Caki2 (cell line): Measurements from ENCODE around the gene TMC5. TPM values are rescaled to one million over a fixed set of nuclear protein-coding genes. Genes with fewer than 3 reads are reported as not detected.
"Not testable (repeated sequence)": the region's sequence is repeated elsewhere in the genome, so short reads cannot be mapped to it uniquely, and the experiment has no call there.

Source experiments
- DNase-seq: peaks from one replicate; pipeline ENCODE4 v3.0.0-alpha.2; 2015; ENCODE audit warnings: low read depth
- in situ Hi-C: cut with HindIII; loops from 2 replicates; pipeline ENCODE4 v1.10.0; 2016; ENCODE audit warnings: low sequenced_read_pairs, low pct_unique_long_range_greater_than_20kb, mixed read lengths
- total RNA-seq: library from RNA; depleted of rRNA; stranded (reverse); fragments of >200 nt; shearing (Covaris generic); gene quantifications from 2 replicates; pipeline ENCODE4 v1.2.3, GENCODE V29; 2014; ENCODE audit warnings: low replicate concordance

TMC5 gene
- total RNA-seq, 1 experiment from 2014 or later, result 0.10 TPM

DNA sequence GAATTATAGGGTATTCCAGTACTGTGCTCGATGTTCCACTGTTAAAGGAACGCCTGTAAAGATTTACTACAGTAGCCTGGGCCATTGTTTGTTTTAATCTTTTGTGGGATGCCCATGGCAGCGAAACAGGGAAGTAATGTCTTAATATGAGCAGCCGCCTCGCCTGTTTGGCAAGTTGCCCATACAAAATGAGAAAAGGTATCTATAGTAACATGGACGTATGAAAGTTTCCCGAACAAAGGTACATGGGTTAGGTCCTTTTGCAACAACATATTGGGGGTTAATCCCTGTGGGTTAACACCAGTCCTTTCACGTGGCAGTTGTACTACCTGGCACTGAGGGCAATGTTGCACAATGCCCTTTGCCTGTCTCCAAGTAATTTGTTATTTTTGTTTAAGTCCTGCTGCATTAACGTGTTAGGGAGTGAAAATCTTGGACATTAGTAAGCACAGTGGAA, 21.1 kb upstream of the TMC5 start:
- in situ Hi-C loops, result no loop called here
- no peak for DNase-seq

DNA sequence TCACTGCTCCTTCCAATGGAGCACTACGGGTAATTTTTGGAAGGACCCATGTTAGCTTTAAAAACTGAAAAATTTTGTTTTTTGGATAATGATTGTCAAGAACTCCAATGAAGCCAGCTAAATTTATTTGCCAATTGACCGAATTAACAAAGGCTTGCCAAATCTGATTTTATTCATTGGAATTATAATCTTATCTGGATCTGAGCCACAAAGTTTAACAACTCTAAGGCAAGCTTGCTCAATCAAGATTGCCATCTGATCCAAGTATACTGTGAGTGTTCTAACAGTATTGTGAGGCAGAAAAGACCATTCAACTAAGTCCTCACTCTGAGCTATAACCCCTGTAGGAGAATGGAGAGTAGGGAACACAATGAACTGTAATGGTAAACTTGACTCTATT, 20.3 kb upstream of the TMC5 start:
- in situ Hi-C loops, DNase-seq: not testable (repeated sequence)

DNA sequence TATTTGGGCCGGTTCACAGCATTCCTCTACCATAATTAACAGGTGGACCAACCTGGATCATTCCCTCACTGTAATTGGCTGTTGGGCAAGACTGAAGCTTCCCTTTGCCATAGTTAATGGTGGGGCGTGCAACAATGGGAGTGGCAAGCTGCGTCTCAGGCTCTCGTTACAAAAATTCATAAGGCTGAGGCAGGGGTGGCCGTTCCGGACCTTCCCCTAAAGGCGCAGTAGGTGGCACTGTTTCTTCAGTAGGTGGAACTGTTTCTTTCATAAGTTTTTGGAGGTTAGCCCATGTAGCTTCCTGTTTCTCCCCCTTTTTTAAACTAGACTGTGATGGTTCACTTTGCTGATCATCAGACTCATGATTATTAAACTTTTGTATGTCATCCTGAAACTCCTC, 17.0 kb upstream of the TMC5 start:
- no peak for DNase-seq
- in situ Hi-C loops, result no loop called here

DNA sequence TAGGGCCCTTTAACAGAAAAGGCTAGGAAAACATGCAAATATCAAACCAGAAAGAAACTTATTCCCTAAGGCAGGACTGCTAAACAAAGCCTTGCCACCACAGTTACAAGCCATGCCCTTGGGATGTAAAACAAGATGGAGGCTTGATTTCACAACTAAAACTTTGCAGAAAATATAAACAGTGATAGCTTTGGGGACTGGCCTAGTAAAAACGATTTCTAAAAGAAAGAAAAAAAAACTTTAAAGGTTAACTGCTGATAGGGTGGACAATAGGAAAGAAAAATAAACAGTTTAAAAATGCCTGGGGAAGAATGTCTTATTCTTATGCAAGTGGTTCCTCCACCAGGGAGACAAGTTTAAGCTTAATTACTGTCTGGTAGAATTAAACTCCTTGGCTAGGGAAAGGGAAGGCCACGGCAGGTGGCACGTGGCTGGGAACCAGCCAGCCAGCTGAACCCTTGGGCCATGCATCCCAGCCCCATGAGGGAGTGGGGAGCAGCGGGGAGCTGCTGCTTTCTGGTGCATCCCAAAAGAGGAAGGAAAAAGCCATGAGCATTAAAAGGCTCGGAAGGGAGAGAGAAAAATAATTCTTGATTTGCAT, 10.7 kb upstream of the TMC5 start:
- DNase-seq, result no peak
- in situ Hi-C loops, result no loop called here

DNA sequence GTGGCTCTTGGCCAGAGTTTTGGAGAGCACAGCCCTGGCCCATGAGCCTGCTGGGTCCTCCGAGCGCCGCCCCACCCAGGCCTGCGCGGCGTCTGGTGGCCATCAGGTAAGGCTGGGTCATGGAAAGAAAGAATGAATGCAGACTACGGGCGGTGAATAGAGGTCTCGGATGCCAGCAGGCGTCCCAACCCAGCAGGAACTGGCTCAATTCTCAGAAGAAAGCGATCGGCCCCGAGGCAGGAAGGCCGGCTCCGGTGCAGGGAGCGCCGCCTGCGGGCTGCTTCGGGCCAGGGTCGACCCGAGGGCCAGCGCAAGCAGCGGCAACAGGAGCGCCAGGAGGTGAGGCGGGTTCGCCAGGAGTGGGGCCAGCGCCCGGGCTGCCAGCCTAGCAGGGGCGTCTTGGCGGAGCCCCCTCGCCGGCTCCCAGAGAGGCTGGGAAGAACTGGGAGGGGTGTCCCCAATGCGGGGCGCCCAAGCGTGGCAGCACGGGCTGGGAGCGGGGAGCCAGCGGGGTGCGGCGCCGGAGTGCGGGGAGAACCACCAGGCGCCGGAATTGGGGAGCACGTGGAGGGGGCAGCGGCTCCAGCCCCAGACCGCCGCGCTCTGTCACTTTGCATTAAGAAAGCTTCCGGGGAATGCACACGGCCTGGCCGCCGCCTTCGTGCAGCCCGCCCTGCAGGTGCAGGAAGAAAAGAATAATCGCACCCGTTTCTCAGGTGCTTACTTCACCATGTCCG, 7.1 kb upstream of the TMC5 start:
- in situ Hi-C loops, result no loop called here
- DNase-seq, result peak; percentile 51

DNA sequence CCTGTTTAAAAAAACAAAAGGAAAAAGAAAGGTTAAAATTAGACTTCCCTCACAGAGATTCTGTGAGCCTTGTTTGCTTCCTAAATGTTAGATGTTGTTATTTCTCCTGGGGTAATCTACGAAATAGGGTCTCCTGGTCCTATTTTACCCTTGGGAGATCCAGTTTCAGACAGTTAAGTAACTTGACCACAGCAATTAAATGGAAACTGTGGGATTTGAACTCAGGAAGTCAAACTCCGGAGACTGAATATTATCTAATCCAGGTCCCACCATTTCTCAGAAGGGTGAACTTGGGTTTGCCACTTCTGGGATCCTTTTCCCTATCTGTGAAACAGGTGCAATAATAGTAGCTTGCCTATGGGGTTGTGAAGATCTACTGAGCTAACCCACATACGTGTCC, 6.4 kb upstream of the TMC5 start:
- in situ Hi-C loops, result no loop called here
- DNase-seq, result no peak

DNA sequence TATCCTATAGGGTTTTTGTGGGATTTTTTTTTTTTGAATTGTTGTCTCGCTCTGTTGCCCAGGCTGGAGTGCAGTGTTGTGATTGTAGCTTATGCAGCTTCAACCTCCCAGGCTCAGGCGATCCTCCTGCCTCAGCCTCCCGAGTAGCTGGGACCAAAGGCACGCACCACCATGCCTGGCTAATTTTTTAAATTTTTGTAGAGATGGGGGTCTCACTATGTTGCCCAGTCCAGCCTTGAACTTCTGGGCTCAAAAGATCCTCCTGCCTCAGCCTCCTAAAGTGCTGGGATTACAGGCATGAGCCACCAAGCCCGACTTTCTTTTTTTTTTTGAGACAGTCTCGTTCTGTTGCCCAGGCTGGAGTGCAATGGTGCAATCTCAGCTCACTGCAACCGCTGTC, 5.6 kb upstream of the TMC5 start:
- DNase-seq, in situ Hi-C loops: not testable (repeated sequence)

DNA sequence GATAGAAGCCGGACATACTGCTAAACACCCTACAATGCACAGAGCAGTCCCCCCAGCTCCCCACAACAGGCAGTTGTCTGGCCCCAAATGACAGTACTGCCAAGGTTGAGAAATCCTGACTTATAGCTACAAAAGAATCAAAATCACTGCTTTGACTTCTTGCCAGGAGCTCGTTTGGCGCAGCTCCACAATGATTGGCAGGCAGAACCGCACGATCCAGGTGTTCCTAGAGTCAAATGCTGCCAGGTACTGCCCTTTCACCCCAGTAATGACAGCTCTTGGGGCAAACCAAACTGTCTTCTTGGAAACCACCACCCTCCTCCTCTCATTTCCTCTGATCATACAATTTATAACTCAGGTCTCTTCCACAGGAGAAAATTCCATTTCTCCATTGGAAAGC, 2.2 kb upstream of the TMC5 start:
- DNase-seq, result no peak
- in situ Hi-C loops, result no loop called here

DNA sequence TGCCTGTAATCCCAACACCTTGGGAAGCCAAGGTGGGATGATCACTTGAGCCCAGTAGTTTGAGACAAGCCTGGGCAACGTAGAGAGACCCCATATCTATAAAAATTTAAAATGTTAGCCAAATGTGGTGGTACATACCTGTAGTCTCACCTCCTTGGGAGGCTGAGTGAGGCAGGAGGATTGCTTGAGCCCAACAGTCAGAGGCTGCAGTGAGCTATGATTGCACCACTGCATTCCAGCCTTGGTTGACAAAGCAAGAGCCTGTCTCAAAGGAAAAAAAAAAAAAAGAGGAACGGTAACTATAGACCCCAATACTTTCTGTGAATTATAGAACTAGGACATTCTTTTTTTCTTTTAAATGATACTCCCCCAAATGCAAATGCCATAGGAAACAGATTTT, 1.8 kb upstream of the TMC5 start:
- DNase-seq, result no peak
- in situ Hi-C loops, result no loop called here

DNA sequence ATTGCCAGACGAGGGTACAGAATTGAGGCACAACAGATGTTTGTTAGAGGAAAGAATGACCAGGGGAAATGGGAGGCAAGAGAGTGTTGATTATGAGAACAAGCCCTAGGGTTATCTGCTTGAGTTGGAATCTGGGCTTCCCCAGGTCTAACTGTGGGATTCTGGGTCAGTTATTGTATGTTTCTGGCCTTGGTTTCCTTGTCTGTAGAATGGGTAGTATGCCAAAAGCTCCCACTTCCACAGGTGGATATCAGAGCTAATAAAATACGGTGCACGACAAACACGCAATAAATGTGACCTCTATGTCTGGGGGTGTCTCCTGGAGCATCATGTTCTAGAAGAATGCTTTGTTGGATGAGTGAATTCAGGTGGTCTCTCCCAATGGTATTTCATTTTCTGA, 517 bp downstream of the TMC5 start:
- in situ Hi-C loops, result no loop called here
- no peak for DNase-seq

DNA sequence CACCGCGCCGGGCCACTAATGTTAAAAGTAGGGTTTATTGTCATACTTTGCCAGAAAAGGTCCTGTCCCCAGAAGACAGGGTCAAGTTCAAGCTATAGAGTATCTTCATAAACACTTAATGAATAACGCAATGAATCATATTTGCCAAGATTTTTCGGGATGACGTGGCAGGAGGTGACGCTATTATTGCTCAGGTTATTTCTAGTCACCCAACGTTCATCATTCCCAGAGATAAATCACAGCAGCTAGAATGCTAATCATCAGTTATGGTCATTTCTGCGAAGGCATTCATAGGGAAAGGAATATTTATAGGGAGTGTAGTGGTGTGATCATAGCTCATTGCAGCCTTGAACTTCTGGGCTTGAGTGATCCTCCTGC, 2.0 kb downstream of the TMC5 start:
- in situ Hi-C loops, result no loop called here
- peak; percentile 82 for DNase-seq

DNA sequence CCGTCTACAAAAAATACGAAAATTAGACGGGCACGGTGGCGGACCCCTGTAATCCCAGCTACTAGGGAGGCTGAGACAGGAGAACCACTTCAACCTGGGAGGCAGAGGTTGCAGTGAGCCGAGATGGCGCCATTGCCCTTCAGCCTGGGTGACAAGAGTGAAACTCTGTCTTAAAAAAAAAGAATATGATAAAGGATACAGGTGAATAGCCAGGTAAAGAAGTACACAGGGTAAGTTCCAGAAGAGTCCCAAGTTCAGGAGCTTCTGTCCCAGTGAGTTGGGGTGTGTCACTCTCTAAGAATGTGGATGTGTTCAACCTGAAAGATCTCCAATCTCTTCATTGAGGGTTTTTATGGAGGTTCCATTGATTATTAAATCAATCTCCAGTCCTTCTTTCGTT, 6.8 kb downstream of the TMC5 start:
- in situ Hi-C loops, result no loop called here

DNA sequence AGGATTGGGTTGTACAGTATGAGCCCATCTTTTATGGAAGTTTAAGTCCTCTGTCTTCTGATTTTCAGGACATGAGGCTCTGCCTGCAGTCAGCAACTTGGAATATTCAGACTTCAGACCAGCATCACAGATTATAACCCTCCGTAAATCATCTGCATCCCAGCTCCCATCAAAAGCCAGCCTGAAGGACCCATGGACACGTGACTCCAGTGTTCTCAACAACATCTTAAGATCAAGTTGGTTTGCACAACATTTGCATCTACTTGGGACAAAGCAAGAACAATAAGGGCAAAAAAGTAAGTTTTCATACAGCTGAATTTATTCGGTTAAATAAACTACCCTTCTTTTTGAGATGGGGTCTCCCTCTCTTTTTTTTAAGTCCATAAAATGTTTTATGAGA, 12.7 kb downstream of the TMC5 start:
- in situ Hi-C loops, result no loop called here
- no peak for DNase-seq

More for the DNA sequence above, 6.8 kb downstream of the TMC5 start:
- DNase-seq, result no peak

DNA sequence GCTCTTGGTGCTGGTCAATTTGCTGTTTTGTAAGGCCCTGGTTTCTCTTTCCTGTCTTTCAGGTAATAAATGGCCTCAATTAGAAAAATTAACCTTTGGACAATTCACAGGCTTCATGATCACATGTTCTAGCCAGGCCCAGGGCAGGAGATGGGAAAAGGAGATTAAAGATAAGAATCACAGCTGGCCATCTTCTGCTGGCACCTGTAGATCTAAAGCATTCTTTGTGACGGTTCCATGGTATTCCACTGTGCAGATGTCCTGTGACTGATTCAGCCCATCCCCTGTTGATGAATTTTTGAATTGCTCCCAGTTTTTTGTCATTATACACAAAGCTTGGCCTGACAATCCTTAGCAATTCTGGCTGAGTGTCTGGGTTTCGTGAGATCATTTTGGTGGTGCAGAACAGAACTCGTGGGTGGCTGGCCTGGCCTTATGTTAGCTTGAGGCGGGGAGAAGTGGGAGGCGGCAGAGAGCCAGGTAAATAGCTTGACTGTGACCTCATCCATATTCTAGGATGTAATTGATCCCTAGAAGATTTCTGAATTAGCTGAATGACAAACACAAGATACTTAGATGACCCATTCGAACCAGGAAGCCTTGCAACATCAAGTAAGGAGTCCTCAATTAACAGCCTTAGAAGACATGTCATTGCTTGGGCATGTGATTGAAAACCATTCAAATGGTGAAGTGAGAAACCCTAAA, 14.1 kb downstream of the TMC5 start:
- in situ Hi-C loops, result no loop called here
- no peak for DNase-seq

DNA sequence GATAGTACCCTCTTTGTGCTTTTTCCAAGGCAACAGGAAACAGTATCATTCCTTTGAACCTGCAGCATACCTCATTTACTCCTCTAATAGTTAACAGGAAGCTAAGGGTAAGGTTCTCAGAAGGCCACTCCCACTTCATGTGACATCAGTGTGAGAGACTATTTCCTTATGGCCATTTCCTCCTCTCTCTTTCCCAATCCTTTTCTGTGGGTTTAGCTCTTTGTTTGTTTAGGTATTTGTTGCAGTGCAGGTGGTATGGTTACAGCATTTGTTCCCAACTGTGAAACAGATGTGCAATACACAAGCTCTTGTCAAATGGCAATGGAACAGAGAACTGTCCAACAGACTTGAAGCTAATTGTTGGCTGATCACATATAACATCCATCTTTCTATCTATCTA, 14.7 kb downstream of the TMC5 start:
- in situ Hi-C loops, result no loop called here
- DNase-seq, result peak; percentile 44

DNA sequence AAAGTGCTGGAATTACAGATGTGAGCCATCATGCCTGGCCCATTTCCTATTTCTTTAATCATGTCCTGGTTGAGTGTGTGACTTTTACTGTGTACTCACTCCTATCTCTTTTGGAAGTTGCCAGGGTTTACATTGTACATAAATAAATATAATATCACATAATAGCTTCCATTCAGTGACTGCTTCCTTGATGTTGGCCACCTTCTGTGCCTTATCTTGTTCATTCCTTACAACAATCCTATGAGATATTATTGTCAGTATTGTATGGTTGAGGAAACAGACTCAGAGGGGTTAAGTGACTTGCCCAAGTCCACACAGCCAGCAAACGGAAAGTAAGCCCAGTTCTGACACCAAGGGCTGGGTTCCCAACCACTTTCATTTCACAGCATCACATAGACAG, 16.9 kb downstream of the TMC5 start:
- in situ Hi-C loops, result no loop called here
- DNase-seq, result no peak

DNA sequence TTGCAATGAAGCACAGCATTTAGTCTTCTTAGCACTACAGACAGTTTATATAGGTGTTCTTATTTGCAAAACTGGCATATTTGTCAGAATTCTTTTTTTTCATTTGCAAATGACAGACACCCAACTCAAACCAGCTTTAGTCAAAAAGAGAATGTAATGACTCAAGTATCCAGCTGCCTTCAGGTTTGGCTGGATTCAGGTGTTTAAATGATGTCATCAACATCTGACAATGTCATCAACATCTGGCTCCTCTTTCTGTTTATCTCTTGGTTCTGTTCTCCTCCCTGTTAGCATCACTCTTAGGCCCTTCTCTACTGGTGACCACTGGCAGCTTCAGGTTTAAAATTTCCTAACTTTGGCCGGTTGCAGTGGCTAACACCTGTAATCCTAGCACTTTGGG, 18.9 kb downstream of the TMC5 start:
- no peak for DNase-seq

DNA sequence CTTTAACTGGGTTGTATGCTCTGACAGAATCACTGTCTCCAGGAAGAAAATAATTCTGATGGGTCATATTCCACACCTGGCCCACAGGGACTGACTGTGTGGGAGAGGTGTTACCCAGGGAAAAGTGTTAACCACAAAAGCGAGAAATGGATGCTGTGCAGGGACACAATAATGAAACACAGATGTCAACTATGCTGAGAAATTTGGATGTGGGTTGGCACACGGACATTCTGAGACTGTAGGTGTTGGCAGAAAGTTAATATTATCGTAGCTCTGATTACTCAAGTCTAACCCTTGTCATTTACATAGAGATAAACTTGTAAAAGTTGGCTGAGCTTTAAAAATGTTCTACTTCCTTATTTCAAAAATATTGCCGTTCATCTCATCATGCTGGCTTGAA, 19.6 kb downstream of the TMC5 start:
- no peak for DNase-seq
- in situ Hi-C loops, result no loop called here

More for the DNA sequence above, 18.9 kb downstream of the TMC5 start:
- in situ Hi-C loops, result no loop called here

DNA sequence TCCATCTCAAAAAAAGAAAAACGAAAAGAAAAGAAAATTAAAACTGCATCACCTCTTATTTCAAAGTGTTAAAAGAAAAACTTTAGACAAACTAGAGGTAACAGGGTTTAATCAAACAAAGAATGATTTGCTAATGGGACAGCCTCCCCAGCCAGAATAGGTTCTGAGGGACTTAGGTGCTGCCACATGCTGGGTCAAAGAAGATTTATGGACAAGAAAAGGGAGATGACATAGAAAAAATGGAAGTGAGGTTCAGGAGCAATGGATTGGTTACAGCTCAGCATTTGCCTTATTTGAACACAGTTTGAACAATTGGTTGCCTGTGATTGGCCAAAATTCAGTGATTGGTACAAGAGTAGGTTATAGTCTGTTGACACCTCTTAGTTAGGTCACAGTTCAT, 21.1 kb downstream of the TMC5 start:
- no peak for DNase-seq

DNA sequence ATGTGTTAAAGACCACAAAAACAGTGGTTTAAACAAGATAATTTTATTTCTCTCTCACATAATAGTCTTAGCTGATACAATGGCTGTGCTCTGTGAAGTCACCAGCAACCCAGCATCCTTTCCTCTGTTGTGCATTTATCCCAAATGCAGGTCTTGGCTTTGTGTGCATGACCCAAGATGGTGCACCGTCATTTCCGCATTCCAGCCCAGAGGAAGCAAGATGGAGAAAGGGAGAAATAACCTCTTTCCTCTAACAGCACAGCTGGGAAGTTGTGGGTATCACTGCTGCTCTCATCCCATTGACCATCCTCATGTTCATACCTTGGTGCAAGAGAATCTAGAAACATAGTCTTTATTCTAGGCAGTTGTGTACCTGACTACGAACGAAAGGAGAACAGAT, 21.8 kb downstream of the TMC5 start:
- DNase-seq, result no peak
- in situ Hi-C loops, result no loop called here

More for the DNA sequence above, 21.1 kb downstream of the TMC5 start:
- in situ Hi-C loops, result no loop called here
